Subcutaneous adipose tissue (tissue), 4 donors: Measurements from ENCODE around the gene NT5C1A. TPM values are rescaled to one million over a fixed set of nuclear protein-coding genes. Genes with fewer than 3 reads are reported as not detected.

Experiments
- total RNA-seq, 4 donors: library from RNA; depleted of rRNA; stranded (reverse); fragments of >200 nt; gene quantifications; one replicate each; pipeline ENCODE4 v1.1.0, GENCODE V29; 2016
- TF ChIP-seq, protein P1 (sequence below): fragments of 450-650 bp; IDR thresholded peaks from one replicate; pipeline ENCODE4 v1.5.1; 2016; ENCODE audit warnings: low read depth, mild to moderate bottlenecking, control low read depth, antibody characterized with exemption, moderate library complexity

NT5C1A gene
- total RNA-seq, 4 donors from 2014 or later = not detected

DNA sequence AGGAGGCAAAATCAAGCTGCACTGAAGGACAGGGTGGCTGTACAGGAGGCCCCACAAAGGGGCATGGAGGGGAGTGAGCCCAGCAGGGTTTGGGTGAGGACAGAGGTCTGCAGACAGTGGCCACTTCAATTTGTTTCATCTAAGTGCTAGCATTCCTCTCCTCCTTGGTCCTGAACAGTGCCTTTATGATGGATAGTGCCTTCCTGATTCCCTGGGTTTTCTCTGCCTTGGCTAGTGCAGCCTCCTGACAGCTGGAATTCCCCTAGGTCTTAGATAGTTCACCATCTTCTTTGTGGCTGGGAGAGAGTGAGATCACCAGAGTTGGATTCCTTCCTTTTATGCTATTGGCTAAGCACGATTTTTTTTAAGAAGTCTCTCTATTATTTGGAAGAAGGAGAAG is 23.1 kb upstream of the NT5C1A start:
- TF ChIP-seq, protein P1, sequence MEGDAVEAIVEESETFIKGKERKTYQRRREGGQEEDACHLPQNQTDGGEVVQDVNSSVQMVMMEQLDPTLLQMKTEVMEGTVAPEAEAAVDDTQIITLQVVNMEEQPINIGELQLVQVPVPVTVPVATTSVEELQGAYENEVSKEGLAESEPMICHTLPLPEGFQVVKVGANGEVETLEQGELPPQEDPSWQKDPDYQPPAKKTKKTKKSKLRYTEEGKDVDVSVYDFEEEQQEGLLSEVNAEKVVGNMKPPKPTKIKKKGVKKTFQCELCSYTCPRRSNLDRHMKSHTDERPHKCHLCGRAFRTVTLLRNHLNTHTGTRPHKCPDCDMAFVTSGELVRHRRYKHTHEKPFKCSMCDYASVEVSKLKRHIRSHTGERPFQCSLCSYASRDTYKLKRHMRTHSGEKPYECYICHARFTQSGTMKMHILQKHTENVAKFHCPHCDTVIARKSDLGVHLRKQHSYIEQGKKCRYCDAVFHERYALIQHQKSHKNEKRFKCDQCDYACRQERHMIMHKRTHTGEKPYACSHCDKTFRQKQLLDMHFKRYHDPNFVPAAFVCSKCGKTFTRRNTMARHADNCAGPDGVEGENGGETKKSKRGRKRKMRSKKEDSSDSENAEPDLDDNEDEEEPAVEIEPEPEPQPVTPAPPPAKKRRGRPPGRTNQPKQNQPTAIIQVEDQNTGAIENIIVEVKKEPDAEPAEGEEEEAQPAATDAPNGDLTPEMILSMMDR = no peak

- TF ChIP-seq, protein P1 = no peak
Measured at GRCh38 chr1:39694026-39694425, 22.1 kb upstream of the NT5C1A start.

DNA sequence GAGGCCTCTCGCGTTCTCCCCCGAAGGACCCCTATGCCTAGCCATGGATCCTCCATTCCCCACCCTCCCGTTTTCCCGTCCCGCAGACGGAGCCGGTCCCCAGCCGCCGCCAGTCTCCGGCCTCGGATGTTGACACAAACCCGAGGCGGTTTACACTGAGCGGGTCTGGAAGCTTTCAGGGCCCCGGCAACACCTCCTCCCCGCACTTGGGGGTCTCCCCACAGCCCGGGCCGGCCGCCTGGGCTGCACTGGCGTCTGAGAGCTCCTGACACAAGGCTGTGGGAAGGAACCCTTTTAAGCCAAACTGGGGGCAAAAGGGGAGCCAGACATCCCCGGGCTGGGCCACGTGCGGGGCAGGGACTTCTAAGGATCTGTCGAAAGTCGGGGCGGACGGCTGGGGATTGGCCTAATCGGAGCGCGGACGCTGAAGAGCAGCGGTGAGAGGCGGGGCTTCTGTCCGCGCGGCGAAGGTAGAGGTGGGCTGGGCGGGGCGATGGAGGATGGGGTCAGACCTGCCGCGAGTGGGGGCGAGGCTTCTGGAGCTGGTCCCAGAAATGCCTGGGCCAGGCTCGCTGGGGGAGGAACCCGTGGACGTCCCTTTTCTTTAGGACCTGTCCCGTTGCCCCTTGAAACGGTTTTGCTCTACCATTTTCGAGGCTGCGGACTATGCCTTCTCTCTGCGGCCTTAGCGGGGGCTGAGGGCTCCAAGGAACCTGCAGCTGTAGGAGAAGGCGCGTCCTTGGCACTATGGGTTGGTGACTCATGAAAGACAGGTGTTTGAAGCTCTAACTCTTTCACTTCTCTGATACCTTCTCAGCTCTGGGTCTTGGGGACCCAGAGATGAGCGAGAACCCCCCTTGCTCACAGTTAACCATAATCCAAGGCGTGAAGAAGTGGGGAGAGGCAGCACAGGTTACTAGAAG is 20.5 kb upstream of the NT5C1A start:
- TF ChIP-seq, protein P1 = no peak

DNA sequence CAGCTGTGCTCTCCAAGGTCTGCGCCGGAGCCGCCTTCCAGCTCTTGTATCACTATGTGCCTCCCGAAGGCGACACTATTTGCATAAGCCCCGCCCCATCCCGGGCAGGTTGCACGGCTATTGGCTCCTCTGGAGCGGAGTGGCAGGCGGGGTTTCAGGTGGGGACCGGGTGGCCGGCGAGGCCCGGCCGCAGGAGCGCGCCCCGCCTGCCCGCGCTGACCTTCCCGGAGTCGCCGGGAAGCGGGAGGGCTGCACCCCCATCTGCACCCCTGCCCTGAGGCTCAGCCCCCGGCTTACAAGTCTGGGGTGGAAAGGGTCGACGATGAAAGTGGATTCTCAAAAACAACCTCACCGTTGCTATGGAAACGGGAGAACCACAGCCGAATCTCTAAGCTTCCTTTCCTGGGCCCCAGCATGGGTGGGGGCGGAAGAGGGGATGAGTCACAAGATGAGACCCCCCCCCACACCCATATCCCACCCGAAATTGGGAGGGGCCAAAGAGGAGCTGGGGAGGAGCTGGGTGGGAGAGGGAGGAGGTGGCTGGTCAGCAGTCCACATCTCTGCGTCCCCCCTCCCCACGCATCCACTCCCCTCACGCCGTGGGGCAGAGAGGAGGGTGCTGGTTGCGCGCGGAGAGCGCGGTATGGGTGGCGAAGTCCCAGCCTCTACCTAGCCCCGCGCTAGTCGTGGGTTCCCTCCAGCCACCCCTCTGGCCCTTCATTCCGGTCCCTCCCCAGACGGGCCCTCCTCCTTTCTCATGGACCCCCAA is 19.7 kb upstream of the NT5C1A start, which contains the start of gene HPCAL4:
TSS of gene HPCAL4 (minus strand) at position 51 of the 769 bp plus-strand sequence. CDS start 6,830 bp downstream, outside the sequence.
- TF ChIP-seq, protein P1 = no peak

DNA sequence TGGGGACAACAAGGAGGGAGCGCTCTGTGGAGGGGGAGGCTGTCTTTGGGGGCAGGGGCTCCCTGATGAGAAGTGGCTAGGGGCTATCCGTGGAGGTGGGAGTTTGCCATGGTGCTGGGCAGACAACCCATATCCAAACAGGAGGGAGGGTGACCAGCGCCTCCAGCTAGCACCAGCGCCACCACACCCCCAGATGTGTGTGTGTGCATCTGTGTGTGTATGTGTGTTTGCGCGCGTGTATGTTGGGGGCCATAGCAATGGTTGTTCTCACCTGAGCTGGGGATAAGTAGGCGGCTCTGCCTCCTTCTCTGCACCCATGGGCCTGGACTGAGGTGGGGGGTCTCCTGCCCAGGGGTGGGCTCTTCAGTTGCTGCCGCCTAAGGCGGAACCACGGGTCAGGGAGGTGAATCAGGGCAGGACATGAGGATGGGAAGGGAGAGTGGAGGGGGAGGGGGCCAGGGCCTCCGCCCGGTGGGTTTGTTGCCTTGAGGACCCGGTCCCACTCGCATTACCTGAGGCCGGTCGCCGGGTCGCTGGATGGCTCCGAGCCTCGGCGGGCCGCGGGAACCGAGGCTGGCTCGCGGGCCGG is 19.0 kb upstream of the NT5C1A start:
- TF ChIP-seq, protein P1 = no peak

GRCh38 chr1:39690225-39690624 is 18.3 kb upstream of the NT5C1A start:
- TF ChIP-seq, protein P1 = no peak
